D721Med (cell line): Measurements from ENCODE around the gene CDH1.

Experiments used
- DNase-seq: peaks from one replicate; pipeline ENCODE4 v3.0.0; 2011; ENCODE audit warnings: low spot score; ENCODE audit not compliant: insufficient read length
- FAIRE-seq: peaks from 2 replicates; lab custom pipeline; 2011; peaks lifted over from hg19 to GRCh38; lab: Jason Lieb, UNC
- CTCF ChIP-seq: IDR thresholded peaks from 2 replicates; pipeline ENCODE4 v1.5.1; 2012; ENCODE audit warnings: mild to moderate bottlenecking, control low read depth; ENCODE audit not compliant: insufficient read depth; ENCODE audit errors: missing control alignments

The CDH1 gene

GRCh38 chr16:68739964-68740627, 3.0 kb downstream of the CDH1 start:
- FAIRE-seq (no peak), DNase-seq (no peak)
- TF ChIP-seq CTCF = no peak

DNA sequence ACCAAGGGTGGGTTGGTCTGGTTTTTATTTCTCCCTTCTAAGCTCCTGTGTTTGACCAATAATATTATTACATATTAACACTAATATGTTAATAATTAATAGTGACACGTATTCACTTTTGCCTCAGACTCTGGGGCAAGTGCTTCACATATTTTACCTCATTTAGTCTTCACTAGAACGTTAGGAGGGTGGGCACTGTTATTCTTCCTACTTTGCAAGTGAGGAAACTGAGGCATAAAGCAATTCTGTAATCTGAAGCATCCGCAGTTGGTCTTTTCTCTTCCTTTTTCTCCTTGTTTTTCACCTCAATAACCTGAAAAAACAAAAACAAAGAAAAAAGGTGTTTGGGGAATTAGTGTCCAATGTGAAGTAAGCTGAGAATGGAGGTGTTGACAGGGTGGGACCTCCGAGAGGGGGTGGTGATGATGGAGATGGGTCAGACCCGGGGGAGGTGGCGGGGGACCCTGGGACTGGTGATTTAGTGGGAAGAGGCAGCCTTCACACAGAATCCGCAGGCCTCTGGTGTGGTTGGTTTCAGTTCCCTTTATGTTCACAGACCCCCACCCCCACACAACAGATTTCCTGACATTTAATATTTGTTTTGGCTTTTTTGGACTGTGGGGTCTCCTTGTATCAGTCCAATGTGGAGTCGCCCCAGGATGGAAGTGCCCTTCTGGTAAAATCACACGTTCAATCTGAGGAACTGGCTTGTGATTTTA, 3.7 kb downstream of the CDH1 start:
- FAIRE-seq (no peak), DNase-seq (no peak)
- no peak for TF ChIP-seq CTCF

DNA sequence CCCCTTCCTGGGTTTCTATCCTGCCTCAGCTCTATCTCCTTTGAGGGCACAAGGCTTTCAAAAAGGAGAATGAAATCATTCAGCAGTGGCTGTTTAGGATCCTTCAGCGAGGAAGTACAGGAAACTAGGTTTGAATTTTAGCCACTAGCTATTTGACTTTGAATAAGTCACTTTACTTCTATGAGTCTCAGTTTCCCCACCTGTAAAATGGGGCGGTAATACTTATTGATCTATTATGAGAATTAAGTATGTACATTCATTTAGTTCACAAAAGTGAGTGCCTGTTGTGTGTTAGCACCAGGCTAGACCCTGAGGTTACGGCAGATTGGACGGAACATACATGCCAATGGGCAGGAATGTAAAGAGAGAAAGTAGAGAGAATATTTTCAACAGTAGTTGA, 6.6 kb downstream of the CDH1 start:
- no peak for TF ChIP-seq CTCF
- FAIRE-seq (no peak), DNase-seq (no peak)

DNA sequence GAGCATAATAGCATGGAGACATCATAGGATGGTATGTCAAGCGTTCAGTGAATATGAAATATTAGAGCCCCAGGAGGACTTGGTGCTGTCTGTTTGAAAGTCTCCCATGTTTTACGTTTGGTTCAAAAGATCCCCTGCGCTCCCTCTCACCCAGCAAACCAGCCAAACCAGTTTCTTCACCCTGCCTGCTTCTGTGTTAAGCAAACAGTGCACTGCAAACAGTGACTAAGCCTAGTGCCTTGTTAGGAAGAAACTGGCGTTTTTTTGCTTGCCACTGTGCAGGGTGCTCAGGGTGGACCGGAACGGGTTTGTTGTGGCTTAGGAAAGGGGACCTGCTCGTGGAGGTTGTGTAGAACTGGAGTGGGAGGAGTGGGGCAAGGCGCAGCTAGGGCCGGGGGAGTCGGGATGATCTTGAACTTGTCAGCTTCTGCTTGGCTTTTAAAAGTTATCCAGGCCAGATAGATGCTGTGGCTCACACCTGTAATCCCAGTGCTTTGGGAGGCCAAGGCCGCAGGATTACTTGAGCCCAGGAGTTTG, 7.7 kb downstream of the CDH1 start:
- FAIRE-seq = no peak
- no peak for DNase-seq
- TF ChIP-seq CTCF = no peak

GRCh38 chr16:68746951-68747350, 9.9 kb downstream of the CDH1 start:
- TF ChIP-seq CTCF = no peak
- no peak for DNase-seq
- FAIRE-seq = no peak

DNA sequence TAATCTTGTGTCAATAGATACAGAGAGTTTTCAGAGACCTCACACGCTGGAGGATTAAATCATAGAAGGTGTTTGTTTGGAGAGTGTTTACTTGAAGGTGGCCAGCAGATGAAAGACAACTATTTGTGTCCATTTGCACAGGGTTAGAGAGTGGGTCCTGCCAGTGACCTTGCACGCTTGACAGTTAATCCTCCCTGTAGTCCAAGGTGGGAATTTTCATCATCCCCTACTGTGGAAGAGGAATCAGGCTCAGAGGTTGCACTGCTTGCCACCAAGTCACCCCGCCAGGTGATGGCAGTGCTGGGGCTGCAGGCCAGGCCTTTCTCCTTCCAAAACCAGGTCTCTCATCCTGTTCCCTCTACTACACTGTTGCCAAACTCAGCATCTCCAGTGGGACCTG, 12.3 kb downstream of the CDH1 start:
- DNase-seq (no peak), FAIRE-seq (no peak)
- TF ChIP-seq CTCF = no peak
